PC-3 (cell line): Measurements from ENCODE around the gene CCDC60. TPM values are rescaled to one million over a fixed set of nuclear protein-coding genes. Genes with fewer than 3 reads are reported as not detected.

Experiments used
- ATAC-seq: fragments of 200-7000 bp; cut with Tn5 transposase; 2 replicates; pipeline ENCODE4 v1.9.1; 2020; ENCODE audit warnings: mild to moderate bottlenecking, moderate library complexity
- BruUV-seq: library from RNA; stranded (reverse); fragments of 400-500 nt; replicated peaks from 2 replicates; lab custom pipeline; 2021; lab: Mats Ljungman, UMichigan
- CTCF ChIA-PET: fragments of 300-600 bp; sonication (Branson Sonifier 250); formaldehyde crosslinking; loops from one replicate; lab custom pipeline; 2022; ENCODE audit warnings: antibody characterized with exemption; lab: Charles Lee
- POLR2A ChIA-PET: fragments of 300-600 bp; sonication (Branson Sonifier 250); formaldehyde crosslinking; loops from one replicate; lab custom pipeline; 2022; ENCODE audit warnings: antibody characterized with exemption; ENCODE audit not compliant: unreplicated experiment; lab: Charles Lee
- DNase-seq: peaks from one replicate; pipeline ENCODE4 v3.0.0-alpha.2; 2015
- H2AFZ ChIP-seq: fragments of 300-600 bp; sonication (generic); 2 replicates; pipeline ENCODE4 v1.6.0; 2016; ENCODE audit warnings: antibody characterized with exemption, low read length
- H3F3A ChIP-seq: fragments of 300-600 bp; sonication (generic); one replicate; pipeline ENCODE4 v1.6.0; 2017; ENCODE audit warnings: antibody characterized with exemption, low read length, control low read depth, mild to moderate bottlenecking; ENCODE audit not compliant: unreplicated experiment
- H3K27ac ChIP-seq: fragments of 300-600 bp; sonication (generic); 2 replicates; pipeline ENCODE4 v1.5.1; 2016; ENCODE audit warnings: mild to moderate bottlenecking, low read length
- H3K27me3 ChIP-seq: fragments of 300-600 bp; sonication (generic); 2 replicates; pipeline ENCODE4 v1.6.1; 2016; ENCODE audit warnings: low read length, mixed read lengths
- H3K36me3 ChIP-seq: fragments of 300-600 bp; sonication (generic); 2 replicates; pipeline ENCODE4 v1.6.1; 2016; ENCODE audit warnings: low read depth, mixed run types, low read length, mixed read lengths
- H3K4me1 ChIP-seq: fragments of 300-600 bp; sonication (generic); 2 replicates; pipeline ENCODE4 v1.5.1; 2016; ENCODE audit warnings: low read length; ENCODE audit not compliant: insufficient read depth
- H3K4me2 ChIP-seq: fragments of 300-600 bp; sonication (generic); 2 replicates; pipeline ENCODE4 v1.6.0; 2016; ENCODE audit warnings: low read length
- H3K4me3 ChIP-seq: fragments of 300-600 bp; sonication (generic); 2 replicates; pipeline ENCODE4 v1.5.1; 2016; ENCODE audit warnings: mild to moderate bottlenecking, low read length, mixed read lengths
- H3K79me2 ChIP-seq: fragments of 300-600 bp; sonication (generic); 2 replicates; pipeline ENCODE4 v1.6.1; 2017; ENCODE audit warnings: low read length, mixed read lengths
- H3K9ac ChIP-seq: fragments of 300-600 bp; sonication (generic); 2 replicates; pipeline ENCODE4 v1.6.0; 2016; ENCODE audit warnings: mild to moderate bottlenecking, low read length
- H3K9me2 ChIP-seq: fragments of 300-600 bp; sonication (generic); replicated peaks from 2 replicates; pipeline ENCODE4 v1.6.1; 2016; ENCODE audit warnings: mixed run types, low read length, mixed read lengths
- H3K9me3 ChIP-seq: fragments of 300-600 bp; sonication (generic); 2 replicates; pipeline ENCODE4 v1.6.1; 2016; ENCODE audit warnings: low read length, mixed read lengths
- H4K20me1 ChIP-seq: fragments of 300-600 bp; sonication (generic); 2 replicates; pipeline ENCODE4 v1.6.1; 2016; ENCODE audit warnings: low read length, mixed read lengths
- CTCF ChIP-seq: fragments of 300-600 bp; sonication (generic); conservative IDR thresholded peaks from 2 replicates; pipeline ENCODE4 v1.5.1; 2017; ENCODE audit warnings: antibody characterized with exemption, low read depth, mild to moderate bottlenecking, low read length
- EZH2 ChIP-seq: fragments of 300-600 bp; sonication (generic); IDR thresholded peaks from one replicate; pipeline ENCODE4 v1.6.1; 2017; ENCODE audit warnings: antibody characterized with exemption, mild to moderate bottlenecking, low read length; ENCODE audit not compliant: unreplicated experiment
- EZH2phosphoT487 ChIP-seq: fragments of 300-600 bp; sonication (generic); IDR thresholded peaks from 2 replicates; pipeline ENCODE4 v1.6.1; 2018; ENCODE audit warnings: mild to moderate bottlenecking, antibody characterized with exemption, low read length, borderline replicate concordance
- intact Hi-C: fragments of 100-400 bp; cut with micrococcal nuclease; formaldehyde crosslinking; loops from 2 replicates; pipeline ENCODE4 v1.9.0; 2023
- total RNA-seq: library from RNA; depleted of rRNA; stranded (reverse); fragments of >200 nt; gene quantifications from 2 replicates; pipeline ENCODE4 v1.2.3, GENCODE V29; 2014

The CCDC60 gene
- total RNA-seq, 1 experiment from 2014 or later, result not detected

GRCh38 chr12:119412811-119413794 is 78.6 kb downstream of the CCDC60 start:
- BruUV-seq, result no TSS peak
- Histone ChIP-seq H3K9ac (no peak overlapping the region), H3K9me3 (no peaks in the 10 kb centered on the region), H3K36me3 (no peaks in the 10 kb centered on the region), H4K20me1 (no peaks in the 10 kb centered on the region), H2AFZ (no peak overlapping the region), H3F3A (no peaks in the 10 kb centered on the region), H3K9me2 (no peaks in the 10 kb centered on the region), H3K4me3 (no peak overlapping the region), H3K27me3 (peaks cover 52% of the 10 kb centered on the region), H3K27ac (no peak overlapping the region), H3K4me2 (no peak overlapping the region), H3K4me1 (no peaks in the 10 kb centered on the region), H3K79me2 (no peaks in the 10 kb centered on the region)
- ATAC-seq (peak; percentile 49), DNase-seq (peak; percentile 74)
- TF ChIP-seq CTCF (peak; percentile 90), EZH2 (no peak), EZH2phosphoT487 (no peak)
- ChIA-PET CTCF (interaction anchor here (0.5 to 0.6 kb wide), 2 partner anchors 32 to 310 kb away, joined by 3 to 6 read pairs; no protein-coding TSS in a partner anchor), POLR2A (no interaction called here)
- intact Hi-C loops, result loop anchor here (1.0 kb wide), 2 partner anchors 435 to 1008 kb away; no protein-coding TSS in a partner anchor

GRCh38 chr12:119415714-119416113 is 81.2 kb downstream of the CCDC60 start:
- POLR2A ChIA-PET, result no interaction called here
- DNase-seq, result no peak
- no peak overlapping the region for H2AFZ ChIP-seq

More at GRCh38 chr12:119415714-119416113, 81.2 kb downstream of the CCDC60 start:
- no peak overlapping the region for H3K27ac ChIP-seq
- no peaks in the 10 kb centered on the region for H3K9me2 ChIP-seq
- H3K27me3 ChIP-seq, result peaks cover 38% of the 10 kb centered on the region
- no peak overlapping the region for H3K9ac ChIP-seq
- H3K79me2 ChIP-seq, result no peaks in the 10 kb centered on the region
- H3K36me3 ChIP-seq, result no peaks in the 10 kb centered on the region
- no peak for ATAC-seq
- no peaks in the 10 kb centered on the region for H3K4me1 ChIP-seq
- CTCF ChIA-PET, result no interaction called here
- BruUV-seq, result no TSS peak
- no peaks in the 10 kb centered on the region; the same call in 1 of the 2 replicates for H3K9me3 ChIP-seq
- H4K20me1 ChIP-seq, result no peaks in the 10 kb centered on the region
- no peak overlapping the region for H3K4me2 ChIP-seq
- no peaks in the 10 kb centered on the region for H3F3A ChIP-seq
- intact Hi-C loops, result no loop called here
- no peak overlapping the region for H3K4me3 ChIP-seq
- TF ChIP-seq CTCF (no peak), EZH2 (no peak), EZH2phosphoT487 (no peak)
